Colonic mucosa (tissue), 4 donors: Measurements from ENCODE around the gene SCGB2A2. TPM values are rescaled to one million over a fixed set of nuclear protein-coding genes. Genes with fewer than 3 reads are reported as not detected.

Experiments
- DNase-seq: peaks from one replicate; pipeline ENCODE4 v3.0.0-alpha.2; 2020
- H3K27ac ChIP-seq: fragments of 200-600 bp; one replicate; pipeline ENCODE4 v1.8.0; 2021
- H3K27me3 ChIP-seq: fragments of 200-600 bp; one replicate; pipeline ENCODE4 v1.8.0; 2021
- H3K36me3 ChIP-seq: fragments of 200-600 bp; one replicate; pipeline ENCODE4 v1.8.0; 2021
- H3K4me1 ChIP-seq: fragments of 200-600 bp; one replicate; pipeline ENCODE4 v1.8.0; 2021; ENCODE audit warnings: mild to moderate bottlenecking
- H3K4me3 ChIP-seq: fragments of 200-600 bp; one replicate; pipeline ENCODE4 v1.8.0; 2021
- H3K9ac ChIP-seq, 2 donors: one replicate each; pipeline ENCODE4 v1.7.0; 2013; ENCODE audit warnings: control low read depth in 2 of 2, low read depth in 2 of 2, low read length in 2 of 2
- H3K9me3 ChIP-seq: fragments of 200-600 bp; one replicate; pipeline ENCODE4 v1.8.0; 2021
- CTCF ChIP-seq: fragments of 200-600 bp; IDR thresholded peaks from one replicate; pipeline ENCODE4 v1.8.0; 2022; ENCODE audit warnings: antibody characterized with exemption, mild to moderate bottlenecking
- intact Hi-C: fragments of 100-400 bp; cut with DNase I; formaldehyde crosslinking; loops from one replicate; pipeline ENCODE4 v1.14.1; 2022
- total RNA-seq, 2 donors: library from RNA; stranded (reverse); fragmentation: NEBNext Ultra II Directional in 1 of 2; extraction: Animal tissue kit (Norgen Biotek cat#: 25700) in 1 of 2; gene quantifications; one replicate each; pipeline ENCODE4 v1.2.1, GENCODE V29; 2021
- donor health status: healthy.
- donor health status: DM: no; HTN: no; CAD: no.
- donor health status: DM: no; HTN: no; CAD: no.

Gene SCGB2A2
- total RNA-seq, 2 donors from 2014 or later: not detected

- no peaks in the 10 kb centered on the region for H3K9me3 ChIP-seq
- intact Hi-C loops: no loop called here
- no peaks in the 10 kb centered on the region for H3K27me3 ChIP-seq
- H3K9ac ChIP-seq: no peak overlapping the region
- DNase-seq: no peak
- no peak for TF ChIP-seq CTCF
- H3K36me3 ChIP-seq: no peaks in the 10 kb centered on the region
- H3K4me1 ChIP-seq: no peaks in the 10 kb centered on the region
- no peak overlapping the region for H3K27ac ChIP-seq
- H3K4me3 ChIP-seq: no peak overlapping the region
These were observed 3.4 kb upstream of the SCGB2A2 start for GRCh38 chr11:62266558-62266957.

DNA sequence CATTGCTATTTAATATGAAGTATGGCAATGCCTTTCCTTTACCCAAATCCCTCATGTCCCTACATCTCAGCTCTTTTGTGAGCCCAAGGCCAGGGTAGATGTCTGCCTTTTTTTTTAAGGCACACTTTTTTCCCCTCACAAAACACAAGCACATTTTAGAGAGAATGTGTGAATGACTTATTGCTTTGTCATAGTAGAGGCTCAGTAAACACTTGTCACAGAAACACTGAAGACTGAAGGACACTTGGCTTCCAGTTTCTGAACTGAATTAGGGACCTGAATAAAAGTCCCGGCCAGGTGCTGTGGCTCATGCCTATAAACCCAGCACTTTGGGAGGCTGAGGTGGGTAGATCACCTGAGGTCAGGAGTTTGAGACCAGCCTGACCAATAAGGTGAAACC lies 2.9 kb upstream of the SCGB2A2 start:
- Histone ChIP-seq H3K4me3 (no peak overlapping the region), H3K9ac (no peak overlapping the region), H3K27me3 (no peaks in the 10 kb centered on the region), H3K9me3 (no peaks in the 10 kb centered on the region), H3K27ac (no peak overlapping the region), H3K36me3 (no peaks in the 10 kb centered on the region), H3K4me1 (no peaks in the 10 kb centered on the region)
- TF ChIP-seq CTCF: no peak
- DNase-seq: no peak
- intact Hi-C loops: no loop called here

DNA sequence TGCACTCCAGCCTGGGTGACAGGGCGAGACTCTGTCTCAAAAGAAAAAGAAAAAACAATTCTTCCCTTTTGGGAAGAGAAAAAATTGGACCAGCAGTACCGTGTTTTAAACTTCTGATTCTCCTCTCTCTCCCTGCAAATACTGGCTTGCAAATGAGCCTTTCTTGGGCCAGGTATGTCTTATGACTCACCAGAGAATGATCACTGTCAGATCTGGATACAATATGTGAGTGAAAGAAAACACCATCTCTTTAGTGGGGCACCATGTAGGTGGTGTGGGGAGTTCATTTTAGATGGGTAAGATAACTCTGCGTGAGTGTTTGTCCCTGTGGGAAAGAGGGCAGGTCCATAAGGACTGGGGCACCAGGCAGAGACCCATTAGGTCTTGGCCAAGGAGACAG lies 2.4 kb upstream of the SCGB2A2 start:
- intact Hi-C loops: no loop called here
- Histone ChIP-seq H3K4me3 (no peak overlapping the region), H3K9me3 (no peaks in the 10 kb centered on the region), H3K27ac (no peak overlapping the region), H3K4me1 (no peaks in the 10 kb centered on the region), H3K36me3 (no peaks in the 10 kb centered on the region), H3K9ac (no peak overlapping the region), H3K27me3 (no peaks in the 10 kb centered on the region)
- DNase-seq: no peak
- no peak for TF ChIP-seq CTCF

GRCh38 chr11:62273284-62273683 lies 3.3 kb downstream of the SCGB2A2 start:
- Histone ChIP-seq H3K9me3 (no peaks in the 10 kb centered on the region), H3K27ac (no peak overlapping the region), H3K4me3 (no peak overlapping the region), H3K9ac (no peak overlapping the region), H3K4me1 (no peaks in the 10 kb centered on the region), H3K36me3 (no peaks in the 10 kb centered on the region), H3K27me3 (no peaks in the 10 kb centered on the region)
- intact Hi-C loops: no loop called here
- TF ChIP-seq CTCF: no peak
- no peak for DNase-seq

DNA sequence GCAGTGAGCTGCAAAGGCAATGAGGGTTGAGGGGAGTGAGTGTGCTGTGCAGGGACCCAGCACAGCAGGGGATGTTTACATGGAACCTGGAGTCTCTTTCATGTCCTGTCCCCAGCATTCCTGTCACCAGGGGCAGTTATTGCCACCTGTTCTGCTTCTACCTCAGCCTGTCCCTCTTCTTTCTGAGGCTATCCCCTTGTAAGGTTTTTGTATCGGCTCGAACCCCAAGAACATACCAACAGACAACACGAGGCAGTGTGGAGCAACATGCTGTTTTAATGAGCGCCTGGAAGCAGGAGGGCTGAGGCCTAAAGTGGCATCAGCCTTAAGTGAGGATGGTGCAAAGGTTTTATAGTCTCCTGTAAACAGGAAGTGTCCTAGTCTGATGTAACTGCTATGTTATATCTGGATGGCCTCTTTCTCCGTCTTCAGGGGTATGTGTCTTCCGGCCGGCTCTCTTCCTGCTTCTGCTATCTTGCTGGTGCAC lies 3.9 kb downstream of the SCGB2A2 start:
- no peak for DNase-seq
- H3K9me3 ChIP-seq: no peaks in the 10 kb centered on the region

More for the DNA sequence above, 3.9 kb downstream of the SCGB2A2 start:
- Histone ChIP-seq H3K27ac (no peak overlapping the region), H3K36me3 (no peaks in the 10 kb centered on the region), H3K27me3 (no peaks in the 10 kb centered on the region), H3K4me1 (no peaks in the 10 kb centered on the region), H3K4me3 (no peak overlapping the region), H3K9ac (no peak overlapping the region)
- TF ChIP-seq CTCF: no peak
- intact Hi-C loops: no loop called here
